OCI-LY3 (cell line): ENCODE results near the gene WNT7A.

Source experiments
- H2AFZ ChIP-seq: fragments of 200-600, 300-600 bp; shearing (Covaris generic); 2 replicates; pipeline ENCODE4 v1.6.0; 2014; ENCODE audit warnings: antibody characterized with exemption, low read depth, low read length
- H3K27ac ChIP-seq: fragments of 200-600, 300-600 bp; sonication (generic); 2 replicates; pipeline ENCODE4 v1.5.1; 2014; ENCODE audit warnings: mild to moderate bottlenecking, low read length, moderate library complexity, mixed read lengths
- H3K27me3 ChIP-seq: fragments of 200-600, 300-600 bp; sonication (generic); 2 replicates; pipeline ENCODE4 v1.6.1; 2014; ENCODE audit warnings: low read depth, low read length, mixed read lengths
- H3K36me3 ChIP-seq: fragments of 200-600, 300-600 bp; sonication (generic); replicated peaks from 2 replicates; pipeline ENCODE3; 2014; ENCODE audit warnings: low read depth, low read length, mixed read lengths
- H3K4me1 ChIP-seq: fragments of 300-600, 200-600 bp; sonication (generic); 2 replicates; pipeline ENCODE4 v1.6.1; 2014; ENCODE audit warnings: low read length, mixed read lengths
- H3K4me2 ChIP-seq: fragments of 200-600, 300-600 bp; sonication (generic); 2 replicates; pipeline ENCODE4 v1.6.1; 2014; ENCODE audit warnings: low read length, mixed read lengths
- H3K4me3 ChIP-seq: fragments of 300-600, 200-600 bp; sonication (generic); 2 replicates; pipeline ENCODE4 v1.5.1; 2014; ENCODE audit warnings: antibody characterized with exemption, mild to moderate bottlenecking, low read length, moderate library complexity
- H3K79me2 ChIP-seq: fragments of 300-600, 200-600 bp; shearing (Covaris generic); 2 replicates; pipeline ENCODE4 v1.6.1; 2014; ENCODE audit warnings: mild to moderate bottlenecking, low read length, mixed read lengths
- H3K9ac ChIP-seq: fragments of 300-600, 200-600 bp; shearing (Covaris generic); 2 replicates; pipeline ENCODE4 v1.6.0; 2014; ENCODE audit warnings: mild to moderate bottlenecking, low read length, moderate library complexity
- H3K9me3 ChIP-seq: fragments of 200-600, 300-600 bp; shearing (Covaris generic); 2 replicates; pipeline ENCODE4 v1.6.1; 2014; ENCODE audit warnings: low read length, mixed read lengths; ENCODE audit not compliant: insufficient read depth
- H4K20me1 ChIP-seq: fragments of 200-600, 300-600 bp; sonication (generic); 2 replicates; pipeline ENCODE4 v1.6.1; 2016; ENCODE audit warnings: low read length, mixed read lengths; ENCODE audit not compliant: insufficient read depth
- EZH2phosphoT487 ChIP-seq: fragments of 200-600 bp; shearing (Covaris generic); IDR thresholded peaks from 2 replicates; pipeline ENCODE4 v1.6.1; 2018; ENCODE audit warnings: antibody characterized with exemption, mixed run types, low read depth
- TF ChIP-seq, protein P1 (sequence below): fragments of 200-600, 300-600 bp; sonication (generic); IDR thresholded peaks from 2 replicates; pipeline ENCODE4 v1.5.1; 2014; ENCODE audit warnings: antibody characterized with exemption, low read length, low read depth

WNT7A gene

GRCh38 chr3:13866041-13866965, 13.6 kb downstream of the WNT7A start:
- no peak overlapping the region for H3K4me2 ChIP-seq
- TF ChIP-seq, protein P1, sequence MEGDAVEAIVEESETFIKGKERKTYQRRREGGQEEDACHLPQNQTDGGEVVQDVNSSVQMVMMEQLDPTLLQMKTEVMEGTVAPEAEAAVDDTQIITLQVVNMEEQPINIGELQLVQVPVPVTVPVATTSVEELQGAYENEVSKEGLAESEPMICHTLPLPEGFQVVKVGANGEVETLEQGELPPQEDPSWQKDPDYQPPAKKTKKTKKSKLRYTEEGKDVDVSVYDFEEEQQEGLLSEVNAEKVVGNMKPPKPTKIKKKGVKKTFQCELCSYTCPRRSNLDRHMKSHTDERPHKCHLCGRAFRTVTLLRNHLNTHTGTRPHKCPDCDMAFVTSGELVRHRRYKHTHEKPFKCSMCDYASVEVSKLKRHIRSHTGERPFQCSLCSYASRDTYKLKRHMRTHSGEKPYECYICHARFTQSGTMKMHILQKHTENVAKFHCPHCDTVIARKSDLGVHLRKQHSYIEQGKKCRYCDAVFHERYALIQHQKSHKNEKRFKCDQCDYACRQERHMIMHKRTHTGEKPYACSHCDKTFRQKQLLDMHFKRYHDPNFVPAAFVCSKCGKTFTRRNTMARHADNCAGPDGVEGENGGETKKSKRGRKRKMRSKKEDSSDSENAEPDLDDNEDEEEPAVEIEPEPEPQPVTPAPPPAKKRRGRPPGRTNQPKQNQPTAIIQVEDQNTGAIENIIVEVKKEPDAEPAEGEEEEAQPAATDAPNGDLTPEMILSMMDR = no peak
- TF ChIP-seq EZH2phosphoT487 = no peak
- H3K4me1 ChIP-seq = peaks cover 8% of the 10 kb centered on the region
- H3K36me3 ChIP-seq = no peaks in the 10 kb centered on the region
- H2AFZ ChIP-seq = no peak overlapping the region
- H3K9ac ChIP-seq = no peak overlapping the region
- H3K27ac ChIP-seq = no peak overlapping the region
- peaks cover 30% of the 10 kb centered on the region for H3K27me3 ChIP-seq
- no peaks in the 10 kb centered on the region for H3K79me2 ChIP-seq
- H3K4me3 ChIP-seq = no peak overlapping the region
- no peaks in the 10 kb centered on the region for H3K9me3 ChIP-seq
- no peaks in the 10 kb centered on the region for H4K20me1 ChIP-seq

DNA sequence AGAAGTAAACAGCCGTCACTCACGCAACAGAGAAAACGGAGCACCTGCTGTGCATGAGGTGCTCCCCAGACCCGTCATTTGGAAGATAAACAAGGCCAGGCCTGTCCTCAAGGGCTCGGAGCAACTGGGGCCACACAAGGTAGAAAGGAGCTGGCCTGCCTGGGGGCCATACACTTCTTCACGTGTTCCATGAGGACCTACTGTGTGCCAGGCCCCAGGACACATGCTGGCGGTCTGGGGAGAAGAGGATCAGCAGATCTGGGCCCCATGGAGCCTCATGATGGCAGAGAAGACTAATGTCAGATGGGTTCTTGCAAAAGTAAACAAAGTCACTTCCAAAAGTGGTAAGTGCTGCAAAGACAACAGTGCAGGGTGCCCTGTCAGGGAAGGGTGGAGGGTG, 14.3 kb downstream of the WNT7A start:
- H2AFZ ChIP-seq = no peak overlapping the region
- H3K27ac ChIP-seq = no peak overlapping the region
- H3K9me3 ChIP-seq = no peaks in the 10 kb centered on the region
- H3K36me3 ChIP-seq = no peaks in the 10 kb centered on the region
- no peaks in the 10 kb centered on the region for H4K20me1 ChIP-seq
- no peak for TF ChIP-seq EZH2phosphoT487
- TF ChIP-seq, protein P1 = no peak
- no peak overlapping the region for H3K4me3 ChIP-seq
- H3K79me2 ChIP-seq = no peaks in the 10 kb centered on the region
- H3K4me1 ChIP-seq = peaks cover 15% of the 10 kb centered on the region
- no peak overlapping the region for H3K9ac ChIP-seq
- peaks cover 32% of the 10 kb centered on the region for H3K27me3 ChIP-seq
- no peak overlapping the region for H3K4me2 ChIP-seq

- no peak for TF ChIP-seq EZH2phosphoT487
- TF ChIP-seq, protein P1 = no peak
- Histone ChIP-seq H3K4me2 (no peak overlapping the region), H3K27ac (no peak overlapping the region), H3K9ac (no peak overlapping the region), H3K79me2 (no peaks in the 10 kb centered on the region), H3K4me3 (no peak overlapping the region), H3K9me3 (no peaks in the 10 kb centered on the region), H3K36me3 (no peaks in the 10 kb centered on the region), H2AFZ (no peak overlapping the region), H3K4me1 (peaks cover 20% of the 10 kb centered on the region), H3K27me3 (peaks cover 33% of the 10 kb centered on the region), H4K20me1 (no peaks in the 10 kb centered on the region)
Measured at GRCh38 chr3:13865106-13865505, 14.8 kb downstream of the WNT7A start.

DNA sequence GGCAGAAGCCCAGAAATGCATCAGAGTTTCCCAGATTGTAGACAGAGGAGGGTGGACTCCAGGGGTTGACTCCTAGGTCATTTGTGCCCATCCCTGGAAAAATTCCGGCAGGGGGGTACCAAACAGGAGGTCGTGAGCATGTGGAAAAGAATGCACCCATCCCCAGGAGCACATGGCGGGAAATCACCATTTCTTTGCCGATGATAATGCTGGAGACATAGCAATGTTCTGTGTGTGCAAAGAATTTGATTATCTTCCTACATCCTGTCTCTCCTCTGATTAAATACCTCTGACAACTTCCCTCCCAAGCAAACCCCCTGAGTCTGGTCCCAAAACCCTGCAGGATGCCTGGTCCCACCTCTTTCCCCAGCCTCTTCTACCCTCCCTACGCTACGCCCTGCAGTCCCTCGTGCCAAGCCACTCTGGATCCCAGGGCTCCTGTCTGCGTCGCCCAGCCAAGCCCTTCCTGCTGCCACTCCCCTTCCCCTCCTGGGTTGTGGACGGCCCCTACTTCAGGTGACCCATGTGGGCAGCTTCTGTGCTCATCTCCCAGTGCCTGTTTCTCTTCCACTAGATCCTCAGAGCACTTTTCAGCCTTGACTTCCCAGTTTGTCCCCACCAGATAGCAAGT, 15.8 kb downstream of the WNT7A start:
- H3K9ac ChIP-seq = no peak overlapping the region

More for the DNA sequence above, 15.8 kb downstream of the WNT7A start:
- Histone ChIP-seq H3K36me3 (no peaks in the 10 kb centered on the region), H4K20me1 (no peaks in the 10 kb centered on the region), H3K9me3 (no peaks in the 10 kb centered on the region), H3K79me2 (no peaks in the 10 kb centered on the region), H3K4me1 (peaks cover 26% of the 10 kb centered on the region), H3K27me3 (peaks cover 40% of the 10 kb centered on the region), H3K4me3 (no peak overlapping the region), H2AFZ (no peak overlapping the region), H3K27ac (no peak overlapping the region), H3K4me2 (no peak overlapping the region)
- TF ChIP-seq, protein P1 = no peak
- TF ChIP-seq EZH2phosphoT487 = no peak
